Cardiac muscle cell (in vitro differentiated cells and primary cell): Measurements from ENCODE around the gene GNG13. TPM values are rescaled to one million over a fixed set of nuclear protein-coding genes. Genes with fewer than 3 reads are reported as not detected.

Experiments used
- DNase-seq, 2 donors: peaks; one replicate each; pipeline versions ENCODE4 v3.0.0 to v3.0.0-alpha.2; 2010 to 2017; ENCODE audit warnings: low read depth in 1 of 2, low spot score in 1 of 2
- H3K27ac ChIP-seq: fragments of 200-600 bp; sonication (generic); 2 replicates; pipeline ENCODE4 v1.5.1; 2016
- H3K27me3 ChIP-seq: fragments of 200-600 bp; sonication (generic); 2 replicates; pipeline ENCODE4 v1.6.0; 2016; ENCODE audit warnings: control low read depth
- H3K36me3 ChIP-seq: fragments of 200-600 bp; sonication (generic); 2 replicates; pipeline ENCODE4 v1.5.1; 2016; ENCODE audit warnings: control low read depth
- H3K4me1 ChIP-seq: fragments of 200-600 bp; sonication (generic); 2 replicates; pipeline ENCODE4 v1.8.1; 2017; ENCODE audit warnings: low read depth, mild to moderate bottlenecking, mixed run types
- H3K4me3 ChIP-seq: fragments of 200-600 bp; sonication (generic); 2 replicates; pipeline ENCODE4 v1.5.1; 2016; ENCODE audit warnings: mild to moderate bottlenecking
- H3K9me3 ChIP-seq: fragments of 200-600 bp; sonication (generic); 2 replicates; pipeline ENCODE4 v1.5.1; 2017; ENCODE audit warnings: low read depth, mild to moderate bottlenecking, control low read depth
- polyA plus RNA-seq: library from polyadenylated mRNA; unstranded; fragments of >200 nt; fragmentation: Nextera tagmentation; extraction: Ambion mirVana; gene quantifications from 2 replicates; pipeline ENCODE4 v1.2.1, GENCODE V29; 2016
- total RNA-seq: library from RNA; depleted of rRNA; stranded (reverse); fragments of >200 nt; gene quantifications from 2 replicates; pipeline ENCODE4 v1.2.3, GENCODE V29; 2016
- TF ChIP-seq, protein P1 (sequence below): IDR thresholded peaks from 2 replicates; pipeline ENCODE4 v1.5.1; 2012; ENCODE audit warnings: low read depth, mild to moderate bottlenecking, low read length

GNG13 gene
- total and polyA plus RNA-seq, 2 experiments from 2014 or later, result 0.79 TPM; not detected in 1

GRCh38 chr16:782766-783403, 17.6 kb downstream of the GNG13 start:
- H3K27ac ChIP-seq, result no peak overlapping the region
- H3K9me3 ChIP-seq, result no peaks in the 10 kb centered on the region
- TF ChIP-seq, protein P1, sequence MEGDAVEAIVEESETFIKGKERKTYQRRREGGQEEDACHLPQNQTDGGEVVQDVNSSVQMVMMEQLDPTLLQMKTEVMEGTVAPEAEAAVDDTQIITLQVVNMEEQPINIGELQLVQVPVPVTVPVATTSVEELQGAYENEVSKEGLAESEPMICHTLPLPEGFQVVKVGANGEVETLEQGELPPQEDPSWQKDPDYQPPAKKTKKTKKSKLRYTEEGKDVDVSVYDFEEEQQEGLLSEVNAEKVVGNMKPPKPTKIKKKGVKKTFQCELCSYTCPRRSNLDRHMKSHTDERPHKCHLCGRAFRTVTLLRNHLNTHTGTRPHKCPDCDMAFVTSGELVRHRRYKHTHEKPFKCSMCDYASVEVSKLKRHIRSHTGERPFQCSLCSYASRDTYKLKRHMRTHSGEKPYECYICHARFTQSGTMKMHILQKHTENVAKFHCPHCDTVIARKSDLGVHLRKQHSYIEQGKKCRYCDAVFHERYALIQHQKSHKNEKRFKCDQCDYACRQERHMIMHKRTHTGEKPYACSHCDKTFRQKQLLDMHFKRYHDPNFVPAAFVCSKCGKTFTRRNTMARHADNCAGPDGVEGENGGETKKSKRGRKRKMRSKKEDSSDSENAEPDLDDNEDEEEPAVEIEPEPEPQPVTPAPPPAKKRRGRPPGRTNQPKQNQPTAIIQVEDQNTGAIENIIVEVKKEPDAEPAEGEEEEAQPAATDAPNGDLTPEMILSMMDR, result no peak
- peaks cover 14% of the 10 kb centered on the region for H3K4me1 ChIP-seq
- no peaks in the 10 kb centered on the region for H3K27me3 ChIP-seq
- DNase-seq, result no peak
- no peaks in the 10 kb centered on the region for H3K36me3 ChIP-seq
- H3K4me3 ChIP-seq, result no peak overlapping the region

DNA sequence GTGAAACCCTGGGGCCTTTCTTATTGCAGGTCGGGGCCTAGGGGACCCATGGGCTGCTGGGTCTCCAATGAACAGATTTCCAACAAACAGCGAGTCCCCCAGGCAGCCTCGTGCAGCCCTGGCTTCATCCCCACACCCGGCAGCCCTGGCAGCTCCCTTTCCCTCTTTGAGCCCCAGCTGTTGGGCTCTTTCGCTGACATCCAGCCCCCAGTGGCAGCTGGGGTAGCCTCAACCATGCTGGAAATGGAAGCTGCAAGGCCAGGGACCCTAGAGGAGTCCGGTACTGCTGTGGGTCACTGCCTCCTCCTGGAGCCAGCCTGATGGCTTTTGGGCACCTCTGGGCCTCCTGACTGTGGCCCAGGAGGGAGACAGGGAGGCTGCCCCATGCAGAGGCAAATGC, 18.3 kb downstream of the GNG13 start:
- H3K36me3 ChIP-seq, result no peaks in the 10 kb centered on the region
- no peaks in the 10 kb centered on the region for H3K9me3 ChIP-seq
- H3K4me1 ChIP-seq, result peaks cover 19% of the 10 kb centered on the region
- H3K27me3 ChIP-seq, result no peaks in the 10 kb centered on the region
- TF ChIP-seq, protein P1, result no peak
- no peak overlapping the region for H3K27ac ChIP-seq
- no peak for DNase-seq
- no peak overlapping the region for H3K4me3 ChIP-seq

GRCh38 chr16:781346-782010, 19.1 kb downstream of the GNG13 start:
- TF ChIP-seq, protein P1, result no peak
- peak in 1 of 2 donors; percentile 46 for DNase-seq
- no peak overlapping the region for H3K4me3 ChIP-seq
- peaks cover 19% of the 10 kb centered on the region for H3K4me1 ChIP-seq
- no peaks in the 10 kb centered on the region for H3K9me3 ChIP-seq
- no peak overlapping the region for H3K27ac ChIP-seq
- no peaks in the 10 kb centered on the region for H3K27me3 ChIP-seq
- H3K36me3 ChIP-seq, result no peaks in the 10 kb centered on the region

GRCh38 chr16:780296-780695, 20.2 kb downstream of the GNG13 start:
- Histone ChIP-seq H3K27me3 (no peaks in the 10 kb centered on the region), H3K4me1 (peaks cover 19% of the 10 kb centered on the region), H3K9me3 (no peaks in the 10 kb centered on the region), H3K27ac (no peak overlapping the region), H3K4me3 (no peak overlapping the region), H3K36me3 (no peaks in the 10 kb centered on the region)
- TF ChIP-seq, protein P1, result no peak
- DNase-seq, result no peak

DNA sequence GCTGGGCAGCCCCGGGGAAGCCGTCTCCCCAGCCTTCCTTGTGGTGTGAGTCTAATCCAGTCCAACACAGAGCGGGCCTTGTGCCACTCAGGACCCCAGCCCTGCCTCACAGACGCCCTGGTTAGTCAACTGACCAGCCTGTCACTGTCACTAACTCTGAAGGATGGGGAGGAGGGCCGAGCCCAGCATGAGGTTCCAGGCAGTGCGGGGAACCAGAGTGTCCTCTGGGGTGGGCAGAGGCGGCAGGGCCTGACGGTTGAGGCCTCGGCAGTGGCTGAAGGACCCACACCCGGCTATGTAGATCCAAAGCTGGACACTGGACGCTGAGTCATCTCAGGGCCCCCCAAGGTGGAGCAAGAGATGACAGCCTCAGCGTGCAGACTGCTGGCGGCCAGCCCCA, 21.0 kb downstream of the GNG13 start:
- Histone ChIP-seq H3K27me3 (no peaks in the 10 kb centered on the region), H3K4me3 (no peak overlapping the region), H3K36me3 (no peaks in the 10 kb centered on the region)

More for the DNA sequence above, 21.0 kb downstream of the GNG13 start:
- no peak for DNase-seq
- TF ChIP-seq, protein P1, result no peak
- Histone ChIP-seq H3K4me1 (peaks cover 19% of the 10 kb centered on the region), H3K27ac (no peak overlapping the region), H3K9me3 (no peaks in the 10 kb centered on the region)
